ENCODE results near the gene DIPK2A.

DNA sequence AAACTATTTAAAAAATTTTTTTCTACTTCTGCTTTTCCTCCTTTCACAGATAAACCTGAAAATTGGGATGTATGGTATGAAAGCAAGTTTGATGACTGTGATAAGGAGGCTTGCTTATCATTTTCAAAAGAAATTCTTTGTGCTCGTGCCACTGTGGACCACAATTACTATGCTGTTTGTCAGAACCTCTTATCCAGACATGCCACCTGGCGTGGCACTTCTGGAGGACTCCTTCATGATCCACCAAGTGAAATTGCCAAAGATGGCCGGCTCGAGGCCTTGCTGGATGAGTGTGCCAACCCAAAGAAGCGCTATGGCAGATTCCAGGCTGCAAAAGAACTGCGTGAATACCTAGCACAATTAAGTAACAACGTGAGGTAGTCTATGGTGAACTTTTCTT lies 17.8 kb downstream of the DIPK2A start:
- TF ChIP-seq, protein P1, sequence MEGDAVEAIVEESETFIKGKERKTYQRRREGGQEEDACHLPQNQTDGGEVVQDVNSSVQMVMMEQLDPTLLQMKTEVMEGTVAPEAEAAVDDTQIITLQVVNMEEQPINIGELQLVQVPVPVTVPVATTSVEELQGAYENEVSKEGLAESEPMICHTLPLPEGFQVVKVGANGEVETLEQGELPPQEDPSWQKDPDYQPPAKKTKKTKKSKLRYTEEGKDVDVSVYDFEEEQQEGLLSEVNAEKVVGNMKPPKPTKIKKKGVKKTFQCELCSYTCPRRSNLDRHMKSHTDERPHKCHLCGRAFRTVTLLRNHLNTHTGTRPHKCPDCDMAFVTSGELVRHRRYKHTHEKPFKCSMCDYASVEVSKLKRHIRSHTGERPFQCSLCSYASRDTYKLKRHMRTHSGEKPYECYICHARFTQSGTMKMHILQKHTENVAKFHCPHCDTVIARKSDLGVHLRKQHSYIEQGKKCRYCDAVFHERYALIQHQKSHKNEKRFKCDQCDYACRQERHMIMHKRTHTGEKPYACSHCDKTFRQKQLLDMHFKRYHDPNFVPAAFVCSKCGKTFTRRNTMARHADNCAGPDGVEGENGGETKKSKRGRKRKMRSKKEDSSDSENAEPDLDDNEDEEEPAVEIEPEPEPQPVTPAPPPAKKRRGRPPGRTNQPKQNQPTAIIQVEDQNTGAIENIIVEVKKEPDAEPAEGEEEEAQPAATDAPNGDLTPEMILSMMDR (conservative IDR thresholded peaks at IDR 0.05) = no peak
- no peak for TF ChIP-seq ZFX (IDR thresholded peaks at IDR 0.05)
